T1000 (cell line): ENCODE data around the gene IQCE.
A peak's percentile ranks its signal among the peaks of the same experiment; 100 is the strongest.

Experiments used
- DNase-seq: peaks from one replicate; lab custom pipeline; 2025; ENCODE audit warnings: mixed read lengths; lab: John Stamatoyannopoulos, UW

The IQCE gene

GRCh38 chr7:2558629-2559282 lies at the start of gene IQCE:
TSS of gene IQCE (plus strand) at chr7:2558979. CDS start at chr7:2559182, 203 bp downstream.
- DNase-seq, result peak; percentile 87

- DNase-seq, result no peak
These were observed 49.4 kb upstream of the IQCE start for GRCh38 chr7:2509298-2509906.

- DNase-seq, result no peak
These were observed 48.5 kb upstream of the IQCE start for GRCh38 chr7:2510130-2510776.

- DNase-seq, result no peak
These were observed 47.6 kb upstream of the IQCE start for GRCh38 chr7:2510909-2511768.

- no peak for DNase-seq
These were observed 47.0 kb upstream of the IQCE start for GRCh38 chr7:2511769-2512168.

- DNase-seq, result no peak
These were observed 46.6 kb upstream of the IQCE start for GRCh38 chr7:2512179-2512661.

GRCh38 chr7:2512713-2513112 lies 46.1 kb upstream of the IQCE start:
- no peak for DNase-seq

- no peak for DNase-seq
These were observed 45.1 kb upstream of the IQCE start for GRCh38 chr7:2513702-2514101.

- DNase-seq, result no peak
These were observed 44.0 kb upstream of the IQCE start for GRCh38 chr7:2514473-2515423.

GRCh38 chr7:2515424-2516193 lies 43.2 kb upstream of the IQCE start:
- DNase-seq, result no peak

- no peak for DNase-seq
These were observed 42.6 kb upstream of the IQCE start for GRCh38 chr7:2516194-2516555.

GRCh38 chr7:2517026-2517425 lies 41.8 kb upstream of the IQCE start:
- DNase-seq, result peak; percentile 64

GRCh38 chr7:2517678-2518507 lies 40.9 kb upstream of the IQCE start:
- DNase-seq, result no peak

GRCh38 chr7:2518737-2519118 lies 40.1 kb upstream of the IQCE start:
- DNase-seq, result no peak

- DNase-seq, result peak; percentile 82
These were observed 39.5 kb upstream of the IQCE start, which contains the start of gene LFNG for GRCh38 chr7:2519119-2519930. TSS of gene LFNG (plus strand) at chr7:2519774. CDS start at chr7:2519862, 88 bp downstream.

GRCh38 chr7:2520131-2520760 lies 38.5 kb upstream of the IQCE start:
- no peak for DNase-seq

GRCh38 chr7:2520761-2521290 lies 38.0 kb upstream of the IQCE start:
- no peak for DNase-seq

GRCh38 chr7:2521341-2521745 lies 37.4 kb upstream of the IQCE start:
- DNase-seq, result no peak
